NCI-H146 treated with DMSO at 0.1 percent for 48 hours (cell line): ENCODE measurements around the gene XIST.
"Not testable (repeated sequence)": the region's sequence is repeated elsewhere in the genome, so short reads cannot be mapped to it uniquely, and the experiment has no call there.

Experiments used
- DNase-seq: peaks from one replicate; lab custom pipeline; 2025; ENCODE audit not compliant: unreplicated experiment; lab: John Stamatoyannopoulos, UW

XIST gene

DNA sequence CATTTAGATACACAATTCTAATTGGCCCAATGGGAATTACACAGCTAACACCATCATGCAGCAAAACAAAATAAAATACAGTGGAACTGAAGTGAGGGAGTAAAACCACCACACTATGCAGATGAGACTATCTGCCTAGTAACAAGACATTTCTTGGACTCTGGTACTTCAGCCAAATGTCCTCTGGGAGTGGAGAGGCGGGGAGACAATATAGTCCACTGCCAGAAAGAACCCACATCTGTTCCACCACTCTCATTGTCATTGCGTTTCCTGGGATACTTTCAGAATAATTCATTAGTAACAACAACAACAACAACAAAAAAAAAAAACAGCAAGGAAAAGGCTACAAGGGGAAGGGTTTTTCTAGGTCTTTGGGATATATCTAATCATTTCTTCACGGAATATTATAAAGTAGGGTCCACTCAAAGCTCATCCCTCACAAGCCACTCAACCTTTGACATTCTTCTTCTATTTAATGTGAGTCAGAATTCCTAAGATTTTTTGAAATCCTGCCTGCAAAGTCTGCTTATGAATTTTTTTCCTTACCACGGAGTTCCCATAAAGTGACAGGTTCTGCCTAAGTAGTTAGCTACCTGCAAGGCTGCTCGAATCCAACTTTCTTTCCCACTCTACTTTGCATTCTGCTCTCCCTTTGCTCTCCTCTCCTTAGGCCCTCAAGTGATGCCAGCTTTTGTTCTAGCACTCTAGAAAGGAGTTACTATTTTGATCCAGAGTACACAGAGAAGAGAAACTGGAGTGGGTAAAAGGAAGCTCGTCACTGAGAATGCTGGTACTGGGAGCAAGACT, 34.9 kb downstream of the XIST start:
- no peak for DNase-seq

GRCh38 chrX:73812256-73812655, 40.3 kb downstream of the XIST start:
- no peak for DNase-seq

GRCh38 chrX:73804109-73804508, 48.4 kb downstream of the XIST start:
- DNase-seq = not testable (repeated sequence)

- no peak for DNase-seq
Measured at GRCh38 chrX:73799888-73800287, 52.6 kb downstream of the XIST start.

GRCh38 chrX:73792511-73792910, 60.0 kb downstream of the XIST start:
- DNase-seq = not testable (repeated sequence)

DNA sequence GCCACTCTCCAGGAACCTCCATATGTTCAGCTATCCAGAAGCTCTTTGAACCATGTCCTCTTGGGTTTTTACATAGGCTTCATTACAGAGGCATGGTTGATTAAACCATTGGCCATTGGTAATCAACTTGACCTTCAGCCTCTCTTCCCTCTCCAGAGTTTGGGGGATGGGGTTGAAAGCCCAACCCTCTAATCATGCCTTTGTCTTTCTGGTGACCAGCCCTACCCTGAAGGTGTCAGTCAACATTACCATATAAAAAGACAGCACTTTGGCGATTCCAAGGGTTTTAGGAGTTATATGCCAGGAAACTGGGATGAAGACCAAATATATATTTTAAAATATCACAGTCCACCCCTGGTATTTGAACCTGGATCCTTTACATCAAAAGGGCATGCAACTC, 67.0 kb downstream of the XIST start:
- no peak for DNase-seq
